ENCODE results near the gene CPXM2. TPM values are rescaled to one million over a fixed set of nuclear protein-coding genes. Genes with fewer than 3 reads are reported as not detected.

Gene CPXM2
- total RNA-seq: 3.3 and 12.2 TPM in 2 replicates

GRCh38 chr10:123891144-123892071 lies at the start of gene CPXM2:
TSS of gene CPXM2 (minus strand) at chr10:123891807. CDS start at chr10:123891659, 148 bp downstream.

Other genes with a start within 250 kb of the CPXM2 start
- gene GPR26, start 225.5 kb downstream of the CPXM2 start, total RNA-seq: not detected in 2 replicates
- gene CHST15, start 201.8 kb upstream of the CPXM2 start, total RNA-seq: 4.7 and 16.1 TPM in 2 replicates